T-helper 2 cell (primary cell): ENCODE data around the gene LAMA5.

ENCODE experiments used
- DNase-seq, 5 experiments: peaks; one replicate each; pipeline versions ENCODE4 v3.0.0 to v3.0.0-alpha.2; 2012 to 2022

The LAMA5 gene

DNA sequence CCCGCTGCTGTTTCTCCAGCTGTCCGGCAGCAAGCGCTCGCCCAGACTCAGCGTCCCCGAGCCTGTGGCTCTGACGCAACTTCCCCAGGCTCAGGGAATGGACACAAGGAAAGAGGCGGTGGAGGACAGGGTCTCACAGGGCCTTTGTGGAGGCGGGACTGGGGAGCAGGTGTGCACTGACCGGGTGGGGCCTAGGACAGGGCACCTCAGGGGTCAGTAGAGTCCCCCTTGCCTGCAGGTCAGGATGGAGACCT, 20.0 kb downstream of the LAMA5 start:
- DNase-seq, result no peak

DNA sequence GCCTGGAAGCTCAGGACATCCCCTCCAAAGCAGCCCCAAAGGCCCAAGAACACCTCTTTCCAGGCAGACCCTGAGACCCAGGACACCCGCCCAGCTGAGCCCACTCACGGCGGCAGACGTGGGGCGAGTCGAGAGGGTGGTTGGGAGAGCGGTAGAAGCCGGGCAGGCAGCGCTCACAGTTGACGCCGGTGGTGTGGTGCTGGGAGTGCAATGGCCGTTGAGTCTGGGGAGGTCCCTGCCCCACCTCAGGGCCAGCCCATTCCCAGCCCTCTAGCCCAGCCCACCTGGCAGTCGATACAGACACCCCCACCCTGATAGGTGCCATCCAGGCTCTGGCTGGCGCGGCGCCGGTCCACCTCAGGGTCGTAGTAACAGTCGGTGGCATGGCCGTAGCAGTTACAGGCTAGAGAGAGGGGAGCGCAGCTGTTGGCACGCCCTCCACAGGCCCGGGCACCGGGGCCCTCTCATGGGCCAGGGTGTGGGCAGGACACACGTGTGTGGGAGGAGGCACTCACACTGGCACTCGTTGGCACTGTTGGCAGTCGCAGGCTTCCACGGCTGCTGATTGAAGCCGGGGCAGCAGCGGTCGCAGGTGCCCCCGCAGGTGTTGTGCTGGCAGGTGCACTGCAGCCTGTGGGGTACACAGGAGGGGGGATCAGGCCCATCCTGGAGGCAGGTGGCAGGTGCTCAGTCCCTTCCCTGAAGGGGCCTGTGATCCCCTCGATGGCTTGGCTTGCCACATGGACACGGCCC, 20.5 kb downstream of the LAMA5 start:
- DNase-seq, result no peak

DNA sequence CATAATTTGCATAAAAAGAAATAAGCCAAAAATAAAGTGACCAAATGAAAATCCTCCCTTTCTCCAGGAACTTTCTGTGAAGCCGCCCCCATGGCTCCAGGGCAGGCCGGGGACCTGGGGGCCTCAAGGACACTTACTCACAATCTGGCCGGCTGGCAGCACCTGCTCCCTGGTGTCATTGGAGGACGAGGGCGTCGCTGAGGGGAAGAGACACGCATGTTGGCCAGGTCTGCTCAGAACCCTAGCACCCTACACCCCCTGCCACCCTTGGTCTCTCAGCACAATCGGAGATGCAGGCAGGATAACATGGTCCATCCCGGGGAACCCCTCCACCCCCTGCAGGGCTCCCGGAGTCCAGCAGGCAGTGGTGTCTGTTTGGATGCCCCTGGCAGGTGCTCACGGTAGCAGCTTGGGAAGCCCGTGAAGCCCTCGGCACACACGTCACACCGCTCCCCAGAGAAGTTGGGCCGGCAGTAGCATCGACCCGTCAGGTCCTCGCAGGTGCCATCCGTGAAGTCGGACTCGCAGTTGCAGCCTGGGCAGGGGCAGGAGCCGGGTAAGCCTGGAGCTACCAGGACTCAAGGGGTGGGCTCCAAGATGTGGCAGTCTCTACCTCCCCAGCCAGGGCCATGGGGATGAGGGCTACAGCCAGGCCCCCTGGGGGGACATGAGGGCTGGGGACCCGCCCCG, 21.3 kb downstream of the LAMA5 start:
- DNase-seq, result no peak

DNA sequence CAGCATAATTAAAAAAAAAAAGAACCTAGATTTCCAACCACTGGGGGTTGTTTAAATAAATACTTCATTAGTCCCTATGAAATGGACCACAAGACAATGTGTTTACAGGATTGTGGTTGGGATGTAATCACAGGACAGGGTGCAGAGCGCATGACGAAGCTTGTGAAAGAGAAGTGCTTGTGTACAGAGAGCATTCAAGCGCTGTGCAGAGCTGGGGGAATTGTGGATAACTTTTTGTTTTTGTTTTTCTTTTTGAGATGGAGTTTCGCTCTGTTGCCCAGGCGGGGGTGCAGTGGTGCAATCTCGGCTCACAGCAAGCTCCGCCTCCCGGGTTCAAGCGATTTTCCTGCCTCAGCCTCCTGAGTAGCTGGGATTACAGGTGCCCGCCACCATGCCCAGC, 22.3 kb downstream of the LAMA5 start:
- DNase-seq, result no peak

DNA sequence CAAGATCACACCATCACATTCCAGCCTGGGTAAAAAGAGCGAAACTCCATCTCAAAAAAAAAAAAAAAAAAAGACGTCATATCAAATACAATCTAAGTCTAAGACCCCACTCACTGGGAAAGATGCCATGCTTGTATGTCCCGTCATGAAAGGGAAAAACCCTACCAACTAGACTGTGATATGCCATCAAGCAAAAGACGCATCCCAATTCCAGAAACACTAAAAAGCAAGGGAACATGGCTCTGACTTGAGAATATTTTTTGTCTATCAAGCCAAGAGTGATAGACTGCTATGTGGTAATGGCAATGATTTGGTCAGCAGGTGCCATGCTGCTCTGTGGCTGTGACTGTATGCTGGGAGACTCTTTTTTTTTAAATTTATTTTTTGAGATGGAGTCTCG, 23.0 kb downstream of the LAMA5 start:
- DNase-seq, result no peak

DNA sequence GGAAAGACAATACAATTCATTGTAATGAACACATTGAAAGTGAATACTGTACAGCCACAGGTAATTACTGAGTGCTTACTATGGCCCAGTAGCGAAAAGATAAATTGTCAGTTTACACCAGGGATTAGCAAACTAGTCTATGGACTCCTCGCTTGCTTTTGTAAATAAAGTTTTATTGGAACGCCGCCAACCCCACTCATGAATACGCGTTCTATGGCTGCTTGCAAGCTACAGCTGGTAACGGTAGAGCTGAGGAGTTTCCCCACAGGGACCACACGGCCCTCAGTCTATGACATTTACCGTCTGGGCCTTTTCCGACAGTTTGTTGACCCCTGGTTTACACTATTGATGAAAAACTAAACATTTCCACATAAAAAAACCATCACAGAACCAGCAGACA, 24.2 kb downstream of the LAMA5 start:
- DNase-seq, result no peak

DNA sequence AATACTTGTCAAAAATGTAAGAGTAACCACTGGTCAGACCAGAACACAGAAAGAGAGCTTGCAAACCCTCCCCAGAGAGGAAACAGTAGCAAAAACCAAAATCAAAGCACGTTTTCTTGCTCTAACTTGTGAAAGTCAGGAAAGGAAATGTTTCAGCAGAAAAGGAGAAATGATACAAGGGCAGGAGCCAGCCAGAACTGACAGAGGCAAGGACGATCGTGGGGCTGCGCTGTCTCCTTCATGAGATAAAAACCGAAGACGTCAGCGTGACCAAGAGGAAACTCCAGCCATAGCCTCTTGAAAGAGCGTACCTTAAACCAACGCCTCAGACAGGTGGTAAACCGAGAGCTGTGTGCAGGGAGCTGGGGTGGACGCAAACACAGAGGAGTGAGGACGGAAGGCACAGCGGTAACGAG, 27.5 kb downstream of the LAMA5 start:
- DNase-seq, result no peak

DNA sequence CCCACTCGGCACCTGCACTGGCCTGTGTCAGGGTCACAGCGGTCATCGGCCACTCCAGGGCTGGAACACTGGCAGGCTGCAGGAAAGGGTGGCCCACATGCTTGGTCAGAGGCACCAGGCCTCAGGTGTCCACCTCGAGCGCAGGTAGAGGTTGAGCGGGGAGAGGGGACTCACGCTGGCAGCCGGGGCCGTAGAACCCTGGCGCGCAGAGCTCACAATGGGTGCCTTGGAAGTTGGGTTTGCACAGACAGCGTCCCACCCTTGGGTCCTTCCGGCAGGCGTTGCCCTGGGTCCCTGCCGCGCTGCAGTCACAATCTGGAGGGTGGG, 28.9 kb downstream of the LAMA5 start:
- DNase-seq, result no peak

DNA sequence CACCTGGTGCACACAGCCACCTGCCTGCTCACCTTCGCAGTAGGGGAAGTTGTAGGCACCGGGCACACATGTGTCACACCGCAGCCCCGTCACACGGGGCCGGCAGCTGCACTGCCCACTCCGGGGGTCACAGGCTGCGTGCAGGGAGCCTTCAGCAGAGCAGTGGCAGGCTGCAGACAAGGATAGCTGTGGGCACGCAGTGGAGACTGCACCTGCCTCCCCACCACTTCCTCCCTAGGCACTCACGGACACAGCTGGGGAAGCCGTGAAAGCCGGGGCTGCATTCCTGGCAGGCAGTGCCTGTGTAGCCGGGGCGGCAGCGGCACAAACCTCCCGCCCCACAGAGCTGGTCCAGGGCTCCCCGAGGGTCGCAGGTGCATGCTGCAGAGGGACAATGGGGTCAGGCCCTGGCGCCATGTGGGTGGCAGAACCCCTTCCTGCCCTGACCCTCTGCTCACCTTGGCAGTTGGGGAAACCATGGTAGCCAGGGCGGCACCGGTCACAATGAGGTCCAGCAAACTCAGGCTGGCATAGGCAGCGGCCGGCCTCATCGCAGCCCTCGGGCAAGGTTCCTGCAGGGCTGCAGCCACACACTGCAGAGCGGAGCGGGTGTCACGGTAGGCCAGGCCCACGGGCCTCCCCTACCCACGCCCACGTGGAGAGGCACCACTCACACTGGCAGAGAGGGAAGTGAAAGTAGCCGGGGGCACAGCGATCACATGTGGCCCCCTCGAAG, 29.4 kb downstream of the LAMA5 start:
- DNase-seq, result no peak

DNA sequence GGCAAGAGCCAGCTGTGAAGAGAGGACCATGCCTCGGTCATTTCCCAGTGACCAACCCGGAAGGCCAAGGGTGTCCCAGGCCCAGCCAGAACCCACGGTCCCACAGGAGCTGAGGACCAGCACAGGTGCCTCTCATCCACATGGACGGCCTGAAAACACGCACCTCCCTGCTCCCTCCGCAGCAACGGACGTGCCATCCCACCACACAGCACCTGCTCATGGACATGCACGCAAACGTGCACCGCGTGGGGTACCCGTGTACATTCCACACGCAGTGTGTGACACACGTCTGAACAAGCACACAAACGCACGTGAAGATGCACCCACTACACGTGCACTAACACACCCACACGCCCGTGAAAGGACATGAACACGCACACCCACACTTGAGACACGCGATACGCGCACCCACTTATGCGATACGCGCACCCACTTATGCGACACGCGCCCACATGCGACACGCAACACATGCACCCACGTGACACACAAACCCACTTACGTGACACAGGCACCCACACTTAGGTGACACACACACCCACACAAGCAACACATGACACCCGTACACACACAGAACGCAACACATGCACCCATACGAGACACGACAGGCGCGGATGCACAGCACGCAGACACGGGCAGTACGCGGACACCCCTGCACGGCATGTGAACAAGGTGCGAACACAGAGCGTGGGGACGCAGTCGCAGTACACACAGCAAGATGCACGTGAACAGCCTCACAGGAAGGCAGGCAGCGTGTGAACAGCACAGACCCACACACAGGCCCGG, 30.1 kb downstream of the LAMA5 start:
- no peak for DNase-seq

DNA sequence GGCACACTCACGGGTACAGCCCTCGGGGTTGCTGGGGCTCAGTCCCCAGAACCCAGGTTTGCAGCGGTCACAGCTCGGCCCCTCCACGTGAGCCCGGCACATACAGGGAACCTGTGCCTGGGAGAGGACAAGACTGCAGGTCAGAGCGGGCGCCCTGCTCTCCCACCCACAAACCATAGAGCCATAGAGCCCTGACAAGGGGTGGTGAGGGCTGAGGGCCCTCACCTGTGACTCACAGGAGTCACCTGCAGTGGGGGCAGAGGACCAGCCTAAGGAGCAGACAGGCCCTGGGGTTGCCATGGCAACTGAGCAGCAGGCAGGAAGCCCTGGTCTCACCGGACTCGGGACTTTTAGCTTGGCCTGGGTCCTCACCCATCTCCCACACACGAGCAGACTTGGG, 30.8 kb downstream of the LAMA5 start:
- DNase-seq, result no peak

DNA sequence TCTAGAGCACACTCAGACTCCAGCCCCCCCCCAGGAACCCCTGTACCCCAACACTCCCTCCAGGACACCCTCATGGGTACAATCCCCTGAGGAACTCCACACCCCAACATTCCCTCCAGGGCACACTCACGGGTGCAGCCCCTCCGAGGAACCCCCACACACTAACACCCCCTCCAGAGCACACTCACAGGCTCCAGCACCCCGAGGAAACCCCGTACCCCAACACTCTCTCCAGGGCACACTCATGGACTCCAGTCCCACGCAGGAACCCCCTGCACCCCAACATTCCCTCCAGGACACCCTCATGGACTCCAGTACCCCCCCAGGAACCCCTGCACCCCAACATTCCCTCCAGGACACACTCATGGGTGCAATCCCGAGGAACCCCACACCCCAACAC, 31.6 kb downstream of the LAMA5 start:
- DNase-seq, result no peak

DNA sequence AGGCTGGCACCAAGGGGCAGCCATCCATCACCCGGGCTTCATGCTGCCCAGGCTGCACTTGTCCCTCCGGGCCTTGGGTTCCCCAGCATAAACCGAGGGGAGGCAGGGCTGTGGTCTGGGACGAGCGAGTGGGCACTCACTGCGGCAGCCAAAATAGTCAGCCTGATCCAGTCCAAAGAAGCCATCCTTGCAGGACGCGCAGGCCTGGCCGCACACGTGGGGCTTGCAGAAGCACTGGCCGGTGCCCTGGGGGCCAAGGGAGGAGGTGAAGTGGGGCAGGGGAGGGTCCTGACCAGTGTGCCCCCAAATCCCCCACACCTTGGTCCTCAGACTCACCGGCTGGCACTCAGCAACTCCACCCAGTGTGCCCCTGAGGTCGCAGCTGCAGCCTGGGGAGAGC, 32.2 kb downstream of the LAMA5 start:
- DNase-seq, result no peak

DNA sequence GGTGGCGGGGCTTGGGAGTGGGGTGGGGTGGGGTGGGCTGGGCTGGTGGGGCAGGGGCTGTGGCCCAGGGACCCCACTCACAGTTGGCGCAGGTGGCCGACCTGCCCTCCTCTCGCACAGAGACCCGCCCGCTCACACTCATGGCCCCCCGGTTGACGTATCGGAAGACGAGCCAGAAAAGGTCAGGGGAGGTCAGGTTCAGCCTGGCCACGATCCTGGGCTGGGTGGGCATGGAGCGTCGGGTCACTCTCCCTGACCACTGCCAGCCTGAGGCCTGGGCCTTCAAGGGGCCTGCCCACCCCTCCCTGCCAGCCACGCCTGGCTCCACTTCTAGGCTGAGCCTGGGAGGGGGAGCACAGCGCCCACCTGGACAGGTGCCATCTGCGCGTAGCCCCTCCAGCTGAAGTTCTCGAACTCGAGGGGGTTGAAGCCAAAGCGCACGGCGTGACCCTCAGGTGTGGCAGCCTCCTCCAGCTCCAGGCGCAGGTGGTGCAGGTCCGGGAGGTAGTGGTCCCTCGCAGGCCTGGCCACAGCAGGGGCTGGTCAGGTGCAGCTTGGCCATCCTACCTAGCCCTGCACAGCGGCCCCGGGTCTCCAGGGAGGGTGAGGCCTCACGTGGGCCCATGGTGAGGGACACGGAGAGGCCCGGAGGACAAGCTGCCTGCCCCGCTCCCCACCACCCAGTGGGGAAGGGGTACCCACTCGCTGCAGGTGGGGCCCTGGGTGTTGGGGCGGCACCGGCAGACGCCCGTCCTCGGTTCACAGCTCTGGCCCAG, 33.1 kb downstream of the LAMA5 start:
- DNase-seq, result no peak

DNA sequence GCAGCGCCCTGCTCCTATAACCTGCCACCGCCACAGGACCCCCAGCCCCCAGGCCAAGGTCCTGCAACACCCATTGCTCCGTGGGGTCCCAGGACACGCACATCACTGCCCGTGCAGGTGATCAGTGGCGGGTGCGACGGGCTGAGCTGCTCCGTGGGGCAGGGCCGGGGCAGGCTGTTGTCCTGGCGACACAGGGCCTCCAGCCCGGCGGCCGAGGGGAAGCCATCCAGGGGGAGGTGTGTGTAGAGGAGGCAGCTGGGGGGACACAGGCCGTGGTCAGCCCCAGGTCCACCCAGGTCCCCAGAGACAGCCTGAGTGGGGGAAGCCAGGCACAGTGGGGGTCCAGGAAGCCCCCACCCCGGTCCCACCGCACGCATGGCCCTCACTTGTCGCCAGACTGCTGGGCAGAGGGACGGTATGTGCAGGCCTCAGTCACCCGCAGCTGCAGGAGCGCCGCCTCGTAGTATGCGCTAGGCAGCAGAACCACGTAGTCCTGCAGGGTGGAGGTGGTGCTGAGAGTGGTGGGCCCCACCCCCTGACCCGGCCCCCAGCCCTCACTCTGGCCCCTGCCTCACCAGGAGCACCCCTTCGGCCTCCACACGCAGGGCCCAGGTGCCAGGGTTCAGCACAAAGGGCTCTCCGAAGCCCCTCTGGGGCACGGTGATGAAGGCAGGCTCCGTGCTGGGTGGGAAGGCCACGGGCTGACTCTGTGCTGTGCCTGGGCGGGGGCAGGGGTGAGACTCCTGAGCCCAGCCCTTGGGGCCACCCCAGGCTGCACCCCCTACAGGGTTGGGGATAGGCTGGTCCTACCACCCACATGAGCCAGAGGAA, 33.9 kb downstream of the LAMA5 start:
- no peak for DNase-seq

DNA sequence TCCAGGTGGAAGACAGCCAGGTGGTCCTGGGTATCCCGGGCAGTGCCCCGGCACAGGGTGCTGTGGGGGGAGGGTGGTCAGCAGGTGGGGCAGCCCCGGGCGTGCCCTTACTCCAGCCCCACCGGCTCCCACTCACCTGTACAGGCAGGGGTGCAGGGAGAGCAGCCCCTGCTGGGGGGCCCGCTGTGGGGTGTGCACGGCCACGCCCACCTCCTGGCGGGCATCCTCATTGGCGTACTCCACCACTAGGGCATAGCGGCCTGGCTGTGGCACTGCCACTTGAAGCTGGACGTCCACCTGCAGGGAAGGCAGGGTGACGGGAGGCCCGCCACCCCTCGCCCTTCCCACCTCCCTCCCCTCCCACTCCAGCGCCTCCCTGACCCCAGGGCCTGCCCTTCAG, 34.7 kb downstream of the LAMA5 start:
- DNase-seq, result no peak

DNA sequence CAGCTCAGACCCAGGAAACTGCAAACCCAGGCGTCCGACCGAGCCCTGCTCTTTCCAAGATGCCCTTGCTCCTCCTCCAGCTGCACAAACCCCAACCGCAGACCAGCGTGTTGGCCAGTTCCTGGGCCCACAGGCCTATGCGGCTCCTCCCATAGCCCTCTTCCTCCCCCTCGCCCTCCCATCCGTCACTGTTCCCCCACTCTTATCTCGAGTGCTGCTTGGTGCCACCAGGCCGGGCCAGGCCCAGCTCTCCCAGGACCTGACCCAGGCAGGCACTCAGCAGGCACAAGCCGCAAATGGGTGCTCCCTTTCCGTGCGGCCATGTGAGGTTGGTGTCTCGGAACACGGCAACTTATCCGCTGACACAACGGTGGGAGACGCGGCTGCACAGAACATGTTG, 35.8 kb downstream of the LAMA5 start:
- no peak for DNase-seq

DNA sequence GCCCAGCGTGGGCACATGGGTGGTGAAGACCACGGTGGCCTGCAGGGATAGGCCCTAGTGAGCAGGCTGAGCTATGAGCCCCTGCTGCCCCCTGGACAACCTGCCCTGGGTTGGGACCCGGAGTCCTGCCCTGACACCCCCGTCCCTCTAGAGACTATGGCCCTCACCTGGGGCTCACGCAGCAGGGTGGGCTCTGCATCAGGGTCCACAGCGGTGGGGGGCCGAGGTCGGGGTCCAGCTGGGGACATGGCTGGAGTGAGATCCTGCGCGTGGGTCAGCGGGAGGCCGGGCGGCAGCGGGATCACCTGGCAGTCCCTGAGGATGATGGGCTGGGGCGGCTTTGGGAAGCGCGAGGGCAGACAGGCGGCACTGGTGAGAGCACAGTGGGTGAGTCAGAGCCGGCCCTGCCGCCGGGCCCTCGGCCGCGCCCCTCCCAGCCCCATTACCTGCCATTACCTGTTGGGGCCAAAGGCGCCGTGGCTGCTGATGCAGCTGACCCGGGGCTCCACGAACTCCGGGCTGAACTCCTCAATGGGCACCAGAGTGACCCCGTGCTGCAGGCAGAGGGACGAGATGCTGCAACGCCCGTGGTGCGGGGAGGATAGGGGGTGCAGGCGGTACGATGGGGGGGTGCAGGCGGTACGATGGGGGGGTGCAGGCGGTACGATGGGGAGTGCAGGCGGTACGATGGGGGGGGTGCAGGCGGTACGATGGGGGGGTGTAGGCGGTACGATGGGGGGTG, 36.4 kb downstream of the LAMA5 start:
- no peak for DNase-seq

DNA sequence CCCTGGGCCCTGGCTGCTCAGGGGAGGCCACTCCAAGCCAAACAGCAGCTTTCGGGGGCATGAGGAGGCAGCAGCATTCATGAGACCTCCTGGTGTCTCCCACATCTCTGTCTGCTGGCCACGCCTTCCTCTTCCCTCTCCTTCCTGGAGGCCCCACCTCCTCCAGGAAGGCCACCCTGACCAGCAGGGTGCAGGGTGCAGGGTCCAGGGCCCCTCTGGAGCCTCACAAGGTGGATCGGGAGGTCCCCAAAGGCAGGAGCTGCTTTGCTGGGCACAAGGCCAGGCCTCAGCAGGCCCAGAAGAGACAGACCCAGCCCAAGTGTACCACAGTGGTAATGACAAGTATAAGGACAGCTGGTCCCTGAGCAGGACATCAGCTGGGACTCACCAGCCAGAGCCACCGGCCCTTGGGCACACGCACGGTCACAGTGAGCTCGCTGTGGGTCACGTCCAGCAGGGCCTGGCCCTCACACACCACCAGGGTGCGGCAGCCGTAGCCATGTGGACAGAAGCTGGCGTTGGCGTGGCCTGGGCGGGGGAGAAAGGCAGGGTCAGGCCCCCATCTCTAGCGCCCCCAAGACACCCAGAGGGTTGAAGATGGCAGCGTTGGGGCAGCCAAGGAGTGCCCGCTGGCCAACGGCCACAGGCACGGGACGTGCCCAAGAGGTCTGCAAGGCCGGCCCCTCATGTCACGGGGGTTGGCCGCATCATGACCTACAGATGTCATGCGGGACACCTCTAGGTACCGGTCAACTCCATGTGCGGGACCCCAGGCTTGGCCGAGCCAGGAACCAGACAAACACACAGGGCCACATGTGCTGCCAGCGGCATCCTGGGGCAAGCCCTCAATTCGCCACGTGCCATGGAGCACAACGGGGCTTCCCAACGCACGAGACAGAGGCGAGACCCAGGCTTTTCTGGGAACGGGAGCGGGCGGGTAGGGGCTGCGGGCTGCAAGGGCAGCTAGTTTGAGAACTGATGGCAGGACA, 37.4 kb downstream of the LAMA5 start:
- DNase-seq, result no peak
